Kidney (tissue), 14 donors: Measurements from ENCODE around the gene CFAP74. TPM values are rescaled to one million over a fixed set of nuclear protein-coding genes. Genes with fewer than 3 reads are reported as not detected.
A peak's percentile ranks its signal among the peaks of the same experiment; 100 is the strongest.

Experiments
- DNase-seq, 5 donors: peaks; one replicate each; pipeline ENCODE4 v3.0.0-alpha.2; 2013 to 2020
- FAIRE-seq: peaks from 2 replicates; lab custom pipeline; 2012; peaks lifted over from hg19 to GRCh38; lab: Jason Lieb, UNC
- H3K27ac ChIP-seq, 2 donors: one replicate each; pipeline ENCODE4 v1.7.0; 2013; ENCODE audit warnings: low read depth in 2 of 2, low read length in 2 of 2, inconsistent platforms in 1 of 2
- H3K27me3 ChIP-seq: one replicate; pipeline ENCODE4 v1.7.1; 2013; ENCODE audit warnings: low read length, inconsistent platforms; ENCODE audit not compliant: control insufficient read depth, insufficient read depth
- H3K36me3 ChIP-seq, 3 donors: one replicate each; pipeline versions ENCODE4 v1.7.0 to v1.7.1; 2013; ENCODE audit warnings: low read length in 3 of 3, control low read depth in 1 of 3, inconsistent platforms in 1 of 3; ENCODE audit not compliant: insufficient read depth in 3 of 3, control insufficient read depth in 2 of 3
- H3K4me1 ChIP-seq, 3 donors: one replicate each; pipeline versions ENCODE4 v1.7.0 to v1.7.1; 2013; ENCODE audit warnings: low read length in 3 of 3, inconsistent platforms in 1 of 3, low read depth in 1 of 3; ENCODE audit not compliant: control insufficient read depth in 2 of 3, insufficient read depth in 2 of 3
- H3K4me3 ChIP-seq, 3 donors: one replicate each; pipeline versions ENCODE4 v1.7.0 to v1.8.1; 2013; ENCODE audit warnings: low read length in 3 of 3, control low read depth in 1 of 3, inconsistent platforms in 1 of 3
- H3K9ac ChIP-seq, 3 donors: one replicate each; pipeline versions ENCODE4 v1.7.0 to v1.7.1; 2013; ENCODE audit warnings: low read length in 3 of 3, control low read depth in 1 of 3, inconsistent platforms in 1 of 3
- H3K9me3 ChIP-seq, 3 donors: one replicate each; pipeline versions ENCODE4 v1.7.0 to v1.7.1; 2013; ENCODE audit warnings: low read length in 3 of 3, control low read depth in 1 of 3, inconsistent platforms in 1 of 3; ENCODE audit not compliant: control insufficient read depth in 2 of 3, insufficient read depth in 1 of 3
- intact Hi-C: fragments of 100-400 bp; cut with DNase I; formaldehyde crosslinking; loops from one replicate; pipeline ENCODE4 v1.11.1; 2022
- polyA plus RNA-seq: library from polyadenylated mRNA; stranded (reverse); fragments of 350-450 nt; fragmentation: Illumina TruSeq; extraction: RNeasy Lipid Tissue Mini Kit (QIAGEN cat#74804); gene quantifications from one replicate; pipeline ENCODE4 v1.2.3, GENCODE V29; 2014; ENCODE audit warnings: low read depth, low replicate concordance; ENCODE audit not compliant: insufficient read depth
- total RNA-seq: library from RNA; stranded (reverse); fragmentation: NEBNext Ultra II Directional; extraction: Animal tissue kit (Norgen Biotek cat#: 25700); gene quantifications from one replicate; pipeline ENCODE4 v1.2.1, GENCODE V29; 2021
- TF ChIP-seq, protein P1 (sequence below): IDR thresholded peaks from 3 replicates; pipeline ENCODE4 v1.5.1; 2012; ENCODE audit warnings: mild to moderate bottlenecking, moderate library complexity, borderline replicate concordance; ENCODE audit not compliant: insufficient read depth; ENCODE audit errors: extremely low read depth
- donor health status: control.
- donor health status: control.
- donor health status: control.
- donor health status: control.
- donor health status: control.
- donor health status: DM: yes; HTN: yes; CAD: no.
- donor health status: Normal renal cell carcinoma (clear cell type).

CFAP74 gene
- total and polyA plus RNA-seq, 2 donors from 2014 or later, result not detected

GRCh38 chr1:1971688-1972087 lies 31.9 kb downstream of the CFAP74 start:
- no peak for FAIRE-seq
- Histone ChIP-seq H3K4me3 (no peak overlapping the region), H3K9ac (no peak overlapping the region), H3K36me3 (no peaks in the 10 kb centered on the region), H3K27me3 (no peaks in the 10 kb centered on the region), H3K4me1 (no peaks in the 10 kb centered on the region), H3K9me3 (no peaks in the 10 kb centered on the region), H3K27ac (no peak overlapping the region)
- intact Hi-C loops, result no loop called here
- TF ChIP-seq, protein P1, sequence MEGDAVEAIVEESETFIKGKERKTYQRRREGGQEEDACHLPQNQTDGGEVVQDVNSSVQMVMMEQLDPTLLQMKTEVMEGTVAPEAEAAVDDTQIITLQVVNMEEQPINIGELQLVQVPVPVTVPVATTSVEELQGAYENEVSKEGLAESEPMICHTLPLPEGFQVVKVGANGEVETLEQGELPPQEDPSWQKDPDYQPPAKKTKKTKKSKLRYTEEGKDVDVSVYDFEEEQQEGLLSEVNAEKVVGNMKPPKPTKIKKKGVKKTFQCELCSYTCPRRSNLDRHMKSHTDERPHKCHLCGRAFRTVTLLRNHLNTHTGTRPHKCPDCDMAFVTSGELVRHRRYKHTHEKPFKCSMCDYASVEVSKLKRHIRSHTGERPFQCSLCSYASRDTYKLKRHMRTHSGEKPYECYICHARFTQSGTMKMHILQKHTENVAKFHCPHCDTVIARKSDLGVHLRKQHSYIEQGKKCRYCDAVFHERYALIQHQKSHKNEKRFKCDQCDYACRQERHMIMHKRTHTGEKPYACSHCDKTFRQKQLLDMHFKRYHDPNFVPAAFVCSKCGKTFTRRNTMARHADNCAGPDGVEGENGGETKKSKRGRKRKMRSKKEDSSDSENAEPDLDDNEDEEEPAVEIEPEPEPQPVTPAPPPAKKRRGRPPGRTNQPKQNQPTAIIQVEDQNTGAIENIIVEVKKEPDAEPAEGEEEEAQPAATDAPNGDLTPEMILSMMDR, result no peak
- peak in 1 of 5 donors; percentile 72 for DNase-seq

GRCh38 chr1:1971017-1971416 lies 32.6 kb downstream of the CFAP74 start:
- intact Hi-C loops, result no loop called here
- H3K9me3 ChIP-seq, result no peaks in the 10 kb centered on the region
- FAIRE-seq, result no peak
- no peaks in the 10 kb centered on the region for H3K27me3 ChIP-seq
- TF ChIP-seq, protein P1, result no peak
- H3K4me3 ChIP-seq, result no peak overlapping the region
- DNase-seq, result no peak
- no peaks in the 10 kb centered on the region for H3K36me3 ChIP-seq
- H3K9ac ChIP-seq, result no peak overlapping the region
- no peak overlapping the region for H3K27ac ChIP-seq
- H3K4me1 ChIP-seq, result no peaks in the 10 kb centered on the region

- Histone ChIP-seq H3K27ac (no peak overlapping the region), H3K9me3 (no peaks in the 10 kb centered on the region), H3K27me3 (no peaks in the 10 kb centered on the region), H3K9ac (no peak overlapping the region), H3K4me3 (no peak overlapping the region), H3K4me1 (no peaks in the 10 kb centered on the region), H3K36me3 (no peaks in the 10 kb centered on the region)
- peak in 1 of 5 donors; percentile 69 for DNase-seq
- intact Hi-C loops, result no loop called here
- no peak for FAIRE-seq
- TF ChIP-seq, protein P1, result no peak
Observed at GRCh38 chr1:1969953-1970716, 33.5 kb downstream of the CFAP74 start.
